H9 (cell line): ENCODE data around the gene USP34. TPM values are rescaled to one million over a fixed set of nuclear protein-coding genes. Genes with fewer than 3 reads are reported as not detected.

Experiments
- DNase-seq: peaks from one replicate; pipeline ENCODE4 v3.0.0-alpha.2; 2017
- H2AFZ ChIP-seq: one replicate; pipeline ENCODE4 v1.6.1; 2013; ENCODE audit warnings: mild to moderate bottlenecking, low read length, control low read depth, moderate library complexity
- H2AK5ac ChIP-seq: 2 replicates; pipeline ENCODE4 v1.6.1; 2013; ENCODE audit warnings: low read length, control low read depth, mixed read lengths; ENCODE audit not compliant: insufficient read length
- H2BK120ac ChIP-seq: one replicate; pipeline ENCODE4 v1.6.1; 2013; ENCODE audit warnings: low read depth, mild to moderate bottlenecking, low read length, control low read depth, inconsistent platforms; ENCODE audit not compliant: poor library complexity, severe bottlenecking
- H2BK12ac ChIP-seq: 2 replicates; pipeline ENCODE4 v1.6.1; 2013; ENCODE audit warnings: low read length, control low read depth, mixed read lengths, low read depth; ENCODE audit not compliant: insufficient read length
- H2BK15ac ChIP-seq: 2 replicates; pipeline ENCODE4 v1.6.1; 2013; ENCODE audit warnings: low read depth, low read length, control low read depth
- H2BK20ac ChIP-seq: one replicate; pipeline ENCODE4 v1.6.1; 2013; ENCODE audit warnings: low read depth, mild to moderate bottlenecking, low read length, control low read depth, inconsistent platforms; ENCODE audit not compliant: poor library complexity, severe bottlenecking
- H2BK5ac ChIP-seq: 2 replicates; pipeline ENCODE4 v1.6.1; 2013; ENCODE audit warnings: low read length, control low read depth, mixed read lengths; ENCODE audit not compliant: insufficient read length
- H3K14ac ChIP-seq: 2 replicates; pipeline ENCODE4 v1.6.1; 2013; ENCODE audit warnings: low read length, control low read depth; ENCODE audit not compliant: insufficient read depth
- H3K18ac ChIP-seq: 2 replicates; pipeline ENCODE4 v1.6.1; 2013; ENCODE audit warnings: low read depth, mild to moderate bottlenecking, mixed read lengths, low read length, control low read depth; ENCODE audit not compliant: insufficient read length
- H3K23ac ChIP-seq: 2 replicates; pipeline ENCODE4 v1.6.1; 2013; ENCODE audit warnings: low read length, control low read depth, mixed read lengths, low read depth; ENCODE audit not compliant: insufficient read length
- H3K23me2 ChIP-seq: 2 replicates; pipeline ENCODE4 v1.6.1; 2013; ENCODE audit warnings: low read depth, mild to moderate bottlenecking, mixed read lengths, low read length, control low read depth; ENCODE audit not compliant: insufficient read length, poor library complexity, severe bottlenecking
- H3K27ac ChIP-seq: 2 replicates; pipeline ENCODE4 v1.5.1; 2013; ENCODE audit warnings: low read length, control low read depth, mixed read lengths, low read depth; ENCODE audit not compliant: insufficient read length
- H3K27me3 ChIP-seq: 2 replicates; pipeline ENCODE4 v1.6.1; 2013; ENCODE audit warnings: low read length, control low read depth, inconsistent platforms; ENCODE audit not compliant: insufficient read depth
- H3K4ac ChIP-seq: 2 replicates; pipeline ENCODE4 v1.6.1; 2013; ENCODE audit warnings: low read depth, mild to moderate bottlenecking, control low read depth, inconsistent platforms, low read length, moderate library complexity
- H3K4me1 ChIP-seq: 2 replicates; pipeline ENCODE4 v1.6.1; 2013; ENCODE audit warnings: low read length, control low read depth, inconsistent platforms; ENCODE audit not compliant: insufficient read depth
- H3K4me2 ChIP-seq: 2 replicates; pipeline ENCODE4 v1.6.1; 2013; ENCODE audit warnings: low read length, control low read depth, mixed read lengths; ENCODE audit not compliant: insufficient read length, insufficient read depth
- H3K56ac ChIP-seq: 2 replicates; pipeline ENCODE4 v1.6.1; 2013; ENCODE audit warnings: low read depth, mild to moderate bottlenecking, mixed read lengths, low read length, control low read depth; ENCODE audit not compliant: insufficient read length
- H3K79me1 ChIP-seq: 2 replicates; pipeline ENCODE4 v1.6.1; 2013; ENCODE audit warnings: low read depth, mild to moderate bottlenecking, moderate library complexity, low read length, control low read depth, inconsistent platforms; ENCODE audit not compliant: insufficient read depth, poor library complexity, severe bottlenecking
- H3K79me2 ChIP-seq: 2 replicates; pipeline ENCODE4 v1.6.1; 2013; ENCODE audit warnings: low read length, control low read depth, inconsistent platforms; ENCODE audit not compliant: insufficient read depth
- H3K9ac ChIP-seq: 2 replicates; pipeline ENCODE4 v1.6.1; 2013; ENCODE audit warnings: low read length, control low read depth, mixed read lengths; ENCODE audit not compliant: insufficient read length; ENCODE audit errors: extremely low read depth
- H3K9me3 ChIP-seq: one replicate; pipeline ENCODE4 v1.6.1; 2013; ENCODE audit warnings: low read depth, low read length, inconsistent platforms; ENCODE audit not compliant: control insufficient read depth
- H3T11ph ChIP-seq: one replicate; pipeline ENCODE4 v1.6.1; 2013; ENCODE audit warnings: mild to moderate bottlenecking, low read length, control low read depth, inconsistent platforms
- H4K20me1 ChIP-seq: one replicate; pipeline ENCODE4 v1.6.1; 2013; ENCODE audit not compliant: control insufficient read depth, insufficient read length, insufficient read depth
- H4K5ac ChIP-seq: 2 replicates; pipeline ENCODE4 v1.6.1; 2013; ENCODE audit warnings: low read depth, mild to moderate bottlenecking, mixed read lengths, low read length, control low read depth; ENCODE audit not compliant: insufficient read length
- H4K8ac ChIP-seq: replicated peaks from 2 replicates; pipeline ENCODE4 v1.6.1; 2013; ENCODE audit warnings: low read length, control low read depth, mixed read lengths, low read depth; ENCODE audit not compliant: insufficient read length
- H4K91ac ChIP-seq: 2 replicates; pipeline ENCODE4 v1.6.1; 2013; ENCODE audit warnings: low read depth, mild to moderate bottlenecking, moderate library complexity, mixed read lengths, low read length, control low read depth; ENCODE audit not compliant: insufficient read length
- H3K27ac Mint-ChIP-seq, 3 experiments: 2 replicates in 2 of 3; 3 replicates in 1 of 3; pipeline ENCODE4 v1.8.0; 2020 to 2021; ENCODE audit warnings: mixed read lengths in 3 of 3, mild to moderate bottlenecking in 1 of 3, moderate library complexity in 1 of 3
- H3K27me3 Mint-ChIP-seq: 2 replicates; pipeline ENCODE4 v1.8.0; 2021; ENCODE audit warnings: low read depth, mild to moderate bottlenecking, moderate library complexity, mixed read lengths
- H3K36me3 Mint-ChIP-seq, 3 experiments: 2 replicates in 2 of 3; 3 replicates in 1 of 3; pipeline ENCODE4 v1.8.0; 2020 to 2021; ENCODE audit warnings: low read depth in 3 of 3, mixed read lengths in 3 of 3; ENCODE audit not compliant: insufficient read depth in 1 of 3
- H3K4me1 Mint-ChIP-seq, 2 experiments: 2 replicates each; pipeline ENCODE4 v1.8.0; 2020; ENCODE audit warnings: mixed read lengths in 2 of 2
- H3K4me3 Mint-ChIP-seq, 2 experiments: 2 replicates in 1 of 2; 3 replicates in 1 of 2; pipeline ENCODE4 v1.8.0; 2020 to 2021; ENCODE audit warnings: mild to moderate bottlenecking in 2 of 2, mixed read lengths in 2 of 2, moderate library complexity in 1 of 2
- H3K9me3 Mint-ChIP-seq, 2 experiments: 2 replicates in 1 of 2; 3 replicates in 1 of 2; pipeline ENCODE4 v1.8.0; 2020; ENCODE audit warnings: mild to moderate bottlenecking in 2 of 2, mixed read lengths in 2 of 2, moderate library complexity in 1 of 2
- CTCF ChIP-seq: fragments of 200-600 bp; sonication (generic); conservative IDR thresholded peaks from 3 replicates; pipeline ENCODE4 v1.8.0; 2021; ENCODE audit warnings: antibody characterized with exemption, mild to moderate bottlenecking
- WGBS: extraction: QIAGEN DNeasy Blood & Tissue Kit; methylation state at CpG from one replicate; pipeline ENCODE4 v1.1.7; 2013; ENCODE audit warnings: missing lambda C conversion rate, low lambda C conversion rate, mixed read lengths; ENCODE audit not compliant: insufficient read length; ENCODE audit errors: extremely low coverage; 5-methylcytosine and 5-hydroxymethylcytosine counted together
- total RNA-seq: library from RNA; stranded (reverse); gene quantifications from 2 replicates; pipeline ENCODE4 v1.2.1, GENCODE V29; 2021

Gene USP34
- total RNA-seq, 1 experiment from 2014 or later = 93.9 TPM

- Histone ChIP-seq H3K27me3 (no peaks in the 10 kb centered on the region), H2BK120ac (no peak overlapping the region), H3K18ac (no peak overlapping the region), H2BK12ac (no peak overlapping the region), H3K23me2 (peaks cover 14% of the 10 kb centered on the region), H3K79me2 (no peaks in the 10 kb centered on the region), H3K4ac (no peak overlapping the region), H3T11ph (no peak overlapping the region), H3K23ac (no peak overlapping the region), H2AK5ac (no peak overlapping the region), H4K8ac (no peak overlapping the region), H3K4me2 (no peak overlapping the region), H4K5ac (no peak overlapping the region), H2BK5ac (no peak overlapping the region), H3K27ac (no peak overlapping the region), H2BK15ac (no peak overlapping the region), H2BK20ac (no peak overlapping the region), H4K20me1 (no peaks in the 10 kb centered on the region), H3K79me1 (no peaks in the 10 kb centered on the region), H3K14ac (no peak overlapping the region), H2AFZ (no peak overlapping the region), H3K4me1 (peaks cover 8% of the 10 kb centered on the region; the same call in 1 of the 2 replicates), H4K91ac (no peak overlapping the region), H3K9me3 (no peaks in the 10 kb centered on the region), H3K56ac (no peak overlapping the region), H3K9ac (no peak overlapping the region)
- Mint-ChIP-seq H3K9me3 (no peaks in the 10 kb centered on the region; a peak in 1 of 5 replicates), H3K27me3 (peaks cover 12% of the 10 kb centered on the region), H3K27ac (peak overlapping the region; percentile 35 to 94 (median 63); a peak in 3 of 7 replicates), H3K4me3 (peak overlapping the region in 1 of 2 experiments; percentile 26; a peak in 1 of 5 replicates), H3K36me3 (peaks cover 45 to 63% (median 60%) of the 10 kb centered on the region in 3 experiments; a peak in 6 of 7 replicates), H3K4me1 (peaks cover 44 to 45% of the 10 kb centered on the region in 2 experiments)
- no peak for DNase-seq
- no peak for TF ChIP-seq CTCF
- no CpG with 5 or more reads among the region's 6 CpGs for WGBS
These were observed 290.2 kb downstream of the USP34 start for GRCh38 chr2:61180686-61181085.
